Stimulated activated naive CD8-positive, alpha-beta T cell treated with anti-CD3 and anti-CD28 coated beads, Interleukin-15, Interleukin-2, amounts not matched to agents 100 U/mL and 50 U/mL, for 24 hours (primary cell): ENCODE results near the gene APLNR.
A peak's percentile ranks its signal among the peaks of the same experiment; 100 is the strongest.
"Not testable (repeated sequence)": the region's sequence is repeated elsewhere in the genome, so short reads cannot be mapped to it uniquely, and the experiment has no call there.

Experiments
- ATAC-seq: fragments of 150-1000 bp; cut with Tn5 transposase; one replicate; pipeline ENCODE4 v1.10.0; 2021
- DNase-seq: peaks from one replicate; pipeline ENCODE4 v3.0.0; 2021

APLNR gene

GRCh38 chr11:57237204-57237681 is at the start of gene APLNR:
TSS of gene APLNR (minus strand) at chr11:57237250. CDS start at chr11:57237004, 246 bp downstream.
- DNase-seq (no peak), ATAC-seq (no peak)

GRCh38 chr11:57283231-57283990 is 46.4 kb upstream of the APLNR start:
- DNase-seq, result no peak

GRCh38 chr11:57281546-57281945 is 44.5 kb upstream of the APLNR start:
- DNase-seq, ATAC-seq: not testable (repeated sequence)

More at GRCh38 chr11:57283231-57283990, 46.4 kb upstream of the APLNR start:
- ATAC-seq, result no peak

- ATAC-seq, result no peak
- no peak for DNase-seq
Measured at GRCh38 chr11:57279116-57279515, 42.1 kb upstream of the APLNR start.

- ATAC-seq (no peak), DNase-seq (no peak)
Measured at GRCh38 chr11:57278721-57279095, 41.7 kb upstream of the APLNR start.

GRCh38 chr11:57277845-57278720 is 41.0 kb upstream of the APLNR start:
- no peak for ATAC-seq
- peak; percentile 37 for DNase-seq

GRCh38 chr11:57276971-57277675 is 40.1 kb upstream of the APLNR start:
- no peak for DNase-seq
- ATAC-seq, result no peak

- no peak for ATAC-seq
- no peak for DNase-seq
Measured at GRCh38 chr11:57276169-57276970, 39.3 kb upstream of the APLNR start.

GRCh38 chr11:57275582-57275981 is 38.5 kb upstream of the APLNR start:
- DNase-seq, result no peak

GRCh38 chr11:57274904-57275498 is 38.0 kb upstream of the APLNR start:
- ATAC-seq (no peak), DNase-seq (no peak)

More at GRCh38 chr11:57275582-57275981, 38.5 kb upstream of the APLNR start:
- ATAC-seq, result no peak

- ATAC-seq (no peak), DNase-seq (no peak)
Measured at GRCh38 chr11:57273448-57274058, 36.5 kb upstream of the APLNR start.

- ATAC-seq (no peak), DNase-seq (no peak)
Measured at GRCh38 chr11:57269571-57270021, 32.5 kb upstream of the APLNR start.

GRCh38 chr11:57266157-57266556 is 29.1 kb upstream of the APLNR start:
- ATAC-seq (no peak), DNase-seq (no peak)

GRCh38 chr11:57263351-57263750 is 26.3 kb upstream of the APLNR start:
- ATAC-seq, result no peak
- DNase-seq, result no peak

- DNase-seq (no peak), ATAC-seq (no peak)
Measured at GRCh38 chr11:57262157-57262556, 25.1 kb upstream of the APLNR start.

- no peak for ATAC-seq
- no peak for DNase-seq
Measured at GRCh38 chr11:57260937-57261783, 24.1 kb upstream of the APLNR start.

GRCh38 chr11:57256119-57256518 is 19.1 kb upstream of the APLNR start:
- no peak for DNase-seq
- ATAC-seq, result no peak

GRCh38 chr11:57255618-57256017 is 18.6 kb upstream of the APLNR start:
- DNase-seq, result no peak
- ATAC-seq, result no peak

GRCh38 chr11:57254631-57255030 is 17.6 kb upstream of the APLNR start:
- no peak for DNase-seq
- no peak for ATAC-seq
